NCI-H187 treated with DMSO at 0.1 percent for 48 hours (cell line): ENCODE results near the gene LRRFIP2.

Experiments used
- DNase-seq: peaks from one replicate; lab custom pipeline; 2025; lab: John Stamatoyannopoulos, UW

Gene LRRFIP2

DNA sequence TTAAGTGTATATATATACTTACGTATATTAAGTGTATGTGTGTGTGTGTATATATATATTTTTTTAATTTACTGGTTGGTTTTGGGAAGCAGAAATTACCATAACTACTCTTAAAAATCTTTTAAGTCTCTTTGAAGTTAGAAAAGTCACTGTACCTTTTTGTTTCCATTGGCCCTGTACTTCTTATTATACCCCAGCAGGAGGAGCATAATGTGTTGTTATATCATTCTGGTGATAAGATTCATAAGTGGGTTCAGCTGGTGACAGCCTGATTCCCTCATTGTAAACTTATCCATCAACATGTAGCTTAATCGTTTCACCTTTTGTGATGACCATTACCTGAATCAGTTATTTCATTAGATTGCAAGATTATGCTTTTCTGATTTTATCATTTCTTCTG is 150.3 kb downstream of the LRRFIP2 start:
- no peak for DNase-seq

DNA sequence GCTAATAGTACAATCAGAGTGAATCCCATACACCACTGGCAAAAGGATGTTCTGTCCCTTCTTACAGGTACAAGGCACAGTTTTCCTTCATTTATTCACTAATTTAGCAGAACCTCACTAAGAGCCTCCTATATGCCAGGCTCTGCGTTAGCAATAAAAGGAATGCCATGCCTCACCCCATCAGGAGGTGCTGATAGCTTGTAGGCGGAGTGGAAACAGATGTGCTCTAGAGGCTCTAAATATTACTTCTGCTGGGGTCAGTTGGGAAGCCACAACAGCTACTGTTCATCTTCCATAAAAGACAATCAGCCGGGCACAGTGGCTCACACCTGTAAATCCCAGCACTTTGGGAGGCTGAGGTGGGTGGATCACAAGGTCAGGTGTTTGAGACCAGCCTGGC is 156.7 kb downstream of the LRRFIP2 start:
- no peak for DNase-seq

DNA sequence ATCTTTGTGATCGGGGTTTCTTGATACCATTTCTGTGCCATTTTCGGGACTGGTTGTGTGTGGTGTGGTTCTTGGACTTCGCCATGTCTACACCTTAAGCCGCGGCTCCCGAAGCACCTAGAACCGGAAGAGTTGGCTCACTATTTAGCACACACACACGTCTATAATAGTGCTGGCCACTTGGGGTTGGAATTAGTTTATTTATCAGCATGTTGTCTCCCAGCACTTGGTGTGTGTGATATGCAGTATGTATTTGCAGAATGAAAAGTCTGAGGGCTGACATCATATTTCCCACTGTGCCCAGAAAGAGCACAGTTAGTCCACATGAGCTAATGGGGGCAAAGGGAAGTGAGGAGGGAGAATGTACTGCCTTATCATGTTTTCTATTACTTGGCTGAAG is 157.5 kb downstream of the LRRFIP2 start:
- no peak for DNase-seq

DNA sequence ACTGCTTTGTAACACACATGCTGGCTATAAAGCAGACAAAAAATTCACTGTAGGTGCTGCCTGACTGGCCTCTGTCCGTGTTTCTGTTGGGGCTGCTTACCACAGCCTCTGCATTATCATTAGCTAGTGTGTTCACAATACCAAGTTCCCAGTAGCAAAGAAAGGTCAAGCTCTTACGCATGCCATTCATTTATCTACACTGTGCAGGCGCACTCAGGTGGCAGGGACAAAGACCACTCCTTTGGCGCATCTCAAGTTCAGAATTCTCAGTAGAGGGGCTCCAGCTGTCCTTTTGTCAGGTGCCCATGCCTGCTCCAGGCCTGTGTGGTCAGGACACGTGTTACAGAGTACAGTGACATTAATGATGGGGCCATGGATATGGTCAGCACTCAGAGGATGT is 158.7 kb downstream of the LRRFIP2 start:
- DNase-seq = no peak

DNA sequence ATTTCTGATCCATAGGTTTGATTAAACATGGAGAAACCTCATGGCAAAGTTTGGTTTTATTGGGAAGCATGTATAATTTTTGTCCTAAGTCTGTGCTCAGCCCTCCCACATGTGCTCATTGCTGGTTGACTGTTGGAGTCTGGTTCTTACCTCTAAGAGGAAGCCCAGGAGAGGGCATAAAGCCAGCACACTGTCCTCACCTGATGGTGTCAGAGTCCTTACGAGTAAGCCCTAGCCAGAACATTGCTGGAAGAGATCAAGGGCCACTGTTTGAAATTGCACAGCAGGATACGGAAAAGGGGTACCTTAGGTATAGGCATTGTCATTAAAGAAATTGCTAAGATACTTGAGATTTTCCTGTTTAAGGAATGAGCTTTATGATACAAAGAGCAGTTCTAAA is 159.8 kb downstream of the LRRFIP2 start:
- DNase-seq = no peak
